KOPT-K1 (cell line): ENCODE data around the gene KRTAP9-2.
"Not testable (repeated sequence)": the region's sequence is repeated elsewhere in the genome, so short reads cannot be mapped to it uniquely, and the experiment has no call there.

ENCODE experiments used
- H3K27ac ChIP-seq: fragments of 200-600 bp; sonication (generic); 2 replicates; pipeline ENCODE4 v1.5.1; 2016; ENCODE audit warnings: antibody characterized with exemption, mild to moderate bottlenecking, low read depth, low read length; ENCODE audit not compliant: poor library complexity, severe bottlenecking
- H3K36me3 ChIP-seq: fragments of 200-600 bp; sonication (generic); 2 replicates; pipeline ENCODE4 v1.5.1; 2017; ENCODE audit warnings: antibody characterized with exemption, mild to moderate bottlenecking, low read length, moderate library complexity; ENCODE audit not compliant: insufficient read depth
- H3K9me3 ChIP-seq: fragments of 200-600 bp; sonication (generic); 2 replicates; pipeline ENCODE4 v1.5.1; 2017; ENCODE audit warnings: antibody characterized with exemption, low read length, mild to moderate bottlenecking; ENCODE audit not compliant: insufficient read depth, poor library complexity, severe bottlenecking

Gene KRTAP9-2

DNA sequence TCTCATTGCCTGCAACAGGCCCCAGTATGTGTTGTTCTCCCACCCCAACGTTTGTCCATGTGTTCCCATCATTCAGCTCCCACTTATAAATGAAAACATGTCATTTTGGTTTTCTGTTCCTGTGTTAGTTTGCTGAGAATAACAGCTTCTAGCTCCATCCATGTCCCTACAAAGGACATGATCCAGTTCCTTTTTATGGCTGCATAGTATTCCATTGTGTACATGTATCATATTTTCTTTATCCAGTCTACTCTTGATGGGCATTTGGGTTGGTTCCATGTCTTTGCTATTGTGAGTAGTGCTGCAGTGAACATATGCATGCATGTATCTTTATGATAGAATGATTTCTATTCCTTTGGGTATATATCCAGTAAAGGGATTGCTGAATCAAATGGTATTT, 10.8 kb upstream of the KRTAP9-2 start:
- Histone ChIP-seq H3K9me3 (no peaks in the 10 kb centered on the region), H3K36me3 (no peaks in the 10 kb centered on the region), H3K27ac (no peak overlapping the region)

- Histone ChIP-seq H3K9me3 (no peaks in the 10 kb centered on the region), H3K36me3 (no peaks in the 10 kb centered on the region), H3K27ac (no peak overlapping the region)
Observed at GRCh38 chr17:41223821-41224220, 2.6 kb upstream of the KRTAP9-2 start.

DNA sequence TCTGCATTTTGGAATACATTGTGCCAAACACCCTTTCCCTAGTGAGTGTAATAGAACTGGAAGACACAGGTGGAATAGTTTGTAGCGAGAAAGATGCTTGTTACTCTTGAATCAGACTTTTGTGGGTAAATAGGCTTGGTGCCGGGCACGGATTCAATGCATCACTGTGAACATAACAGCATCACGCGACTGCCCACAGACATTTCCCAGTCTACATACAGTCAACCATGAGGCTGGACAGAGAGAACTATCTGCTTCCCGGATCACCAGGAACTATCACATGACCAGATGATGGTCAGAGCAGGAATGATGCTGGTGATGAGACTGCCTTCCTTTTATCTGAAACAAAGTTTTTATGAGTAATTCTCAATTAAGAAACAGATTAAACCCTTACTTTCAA, 397 bp upstream of the KRTAP9-2 start:
- H3K9me3 ChIP-seq: no peaks in the 10 kb centered on the region
- no peak overlapping the region for H3K27ac ChIP-seq
- H3K36me3 ChIP-seq: no peaks in the 10 kb centered on the region

DNA sequence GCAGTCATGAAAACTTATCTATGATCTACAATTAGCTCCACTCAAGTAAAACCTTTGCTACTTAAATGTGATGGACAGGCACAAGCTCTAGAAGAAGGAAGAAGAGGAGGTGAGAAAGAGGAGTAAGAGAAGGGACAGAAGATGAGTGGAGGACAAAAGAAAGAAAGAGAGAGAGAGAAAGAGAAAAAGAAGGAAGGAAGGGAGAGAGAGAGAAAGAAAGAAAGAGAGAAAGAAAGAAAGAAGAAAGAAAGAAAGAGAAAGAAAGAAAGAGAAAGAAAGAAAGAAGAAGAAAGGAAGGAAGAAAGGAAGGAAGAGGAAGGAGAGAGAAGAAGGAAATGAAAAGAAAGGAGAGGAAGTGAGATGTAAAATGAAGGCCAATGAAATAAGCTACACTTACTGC, 3.6 kb downstream of the KRTAP9-2 start:
- H3K36me3 ChIP-seq: no peaks in the 10 kb centered on the region
- H3K9me3 ChIP-seq: no peaks in the 10 kb centered on the region
- no peak overlapping the region for H3K27ac ChIP-seq

- no peaks in the 10 kb centered on the region for H3K36me3 ChIP-seq
- H3K9me3 ChIP-seq: no peaks in the 10 kb centered on the region
- no peak overlapping the region for H3K27ac ChIP-seq
Observed at GRCh38 chr17:41231731-41232130, 5.3 kb downstream of the KRTAP9-2 start.

DNA sequence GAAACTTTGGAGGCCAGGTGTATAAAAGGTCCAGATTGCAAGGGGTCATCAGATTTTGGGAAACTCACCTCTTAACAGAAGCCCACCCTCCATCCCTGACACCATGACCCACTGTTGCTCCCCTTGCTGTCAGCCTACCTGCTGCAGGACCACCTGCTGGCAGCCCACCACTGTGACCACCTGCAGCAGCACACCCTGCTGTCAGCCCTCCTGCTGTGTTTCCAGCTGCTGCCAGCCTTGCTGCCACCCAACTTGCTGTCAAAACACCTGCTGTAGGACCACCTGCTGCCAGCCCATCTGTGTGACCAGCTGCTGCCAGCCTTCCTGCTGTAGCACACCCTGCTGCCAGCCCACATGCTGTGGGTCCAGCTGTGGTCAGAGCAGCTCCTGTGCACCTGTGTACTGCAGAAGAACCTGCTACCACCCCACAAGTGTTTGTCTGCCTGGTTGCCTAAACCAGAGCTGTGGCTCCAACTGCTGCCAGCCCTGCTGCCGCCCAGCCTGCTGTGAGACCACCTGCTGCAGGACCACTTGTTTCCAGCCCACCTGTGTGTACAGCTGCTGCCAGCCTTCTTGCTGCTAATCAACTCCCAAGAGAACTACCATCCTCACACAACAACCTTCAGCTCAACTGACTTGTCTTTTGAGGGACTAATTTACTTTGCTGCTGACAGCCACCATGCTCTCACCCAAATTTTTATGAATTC, 6.1 kb downstream of the KRTAP9-2 start, which contains the start of gene KRTAP9-3:
Gene KRTAP9-3, plus strand, starts transcription at position 51 of the 707 bp plus-strand sequence. Its CDS starts 53 bp downstream, at position 104.
- not testable (repeated sequence) for H3K9me3 ChIP-seq, H3K36me3 ChIP-seq, H3K27ac ChIP-seq

DNA sequence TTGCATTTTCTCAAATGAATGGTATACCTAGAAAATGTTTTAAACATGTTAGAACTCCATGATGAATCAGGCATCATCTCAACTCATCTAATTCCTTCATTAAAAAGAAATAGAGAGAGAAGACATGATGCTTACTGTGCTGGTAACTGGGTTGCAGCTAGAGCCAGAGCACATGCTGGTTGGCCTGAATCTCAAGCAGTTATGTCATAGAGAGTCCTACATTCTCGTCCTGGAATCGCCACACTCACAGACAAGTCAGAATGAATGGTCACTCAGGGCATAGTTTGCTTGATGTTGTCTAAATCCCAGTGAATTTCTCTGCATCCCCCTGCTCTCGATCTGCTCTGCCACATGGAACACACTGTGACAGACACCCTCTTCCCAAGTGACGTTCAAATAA, 10.7 kb downstream of the KRTAP9-2 start:
- not testable (repeated sequence) for H3K27ac ChIP-seq, H3K36me3 ChIP-seq, H3K9me3 ChIP-seq

DNA sequence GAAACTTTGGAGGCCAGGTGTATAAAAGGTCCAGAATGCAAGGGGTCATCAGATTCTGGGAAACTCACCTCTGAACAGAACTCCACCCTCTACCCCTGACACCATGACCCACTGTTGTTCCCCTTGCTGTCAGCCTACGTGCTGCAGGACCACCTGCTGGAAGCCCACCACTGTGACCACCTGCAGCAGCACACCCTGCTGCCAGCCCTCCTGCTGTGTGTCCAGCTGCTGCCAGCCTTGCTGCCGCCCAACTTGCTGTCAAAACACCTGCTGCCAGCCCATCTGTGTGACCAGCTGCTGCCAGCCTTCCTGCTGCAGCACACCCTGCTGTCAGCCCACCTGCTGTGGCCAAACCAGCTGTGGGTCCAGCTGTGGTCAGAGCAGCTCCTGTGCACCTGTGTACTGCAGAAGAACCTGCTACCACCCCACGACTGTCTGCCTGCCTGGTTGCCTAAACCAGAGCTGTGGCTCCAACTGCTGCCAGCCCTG, 11.5 kb downstream of the KRTAP9-2 start, which contains the start of gene KRTAP9-8:
Gene KRTAP9-8, plus strand, starts transcription at position 51 of the 489 bp plus-strand sequence. Its CDS starts 53 bp downstream, at position 104.
- not testable (repeated sequence) for H3K9me3 ChIP-seq, H3K36me3 ChIP-seq

DNA sequence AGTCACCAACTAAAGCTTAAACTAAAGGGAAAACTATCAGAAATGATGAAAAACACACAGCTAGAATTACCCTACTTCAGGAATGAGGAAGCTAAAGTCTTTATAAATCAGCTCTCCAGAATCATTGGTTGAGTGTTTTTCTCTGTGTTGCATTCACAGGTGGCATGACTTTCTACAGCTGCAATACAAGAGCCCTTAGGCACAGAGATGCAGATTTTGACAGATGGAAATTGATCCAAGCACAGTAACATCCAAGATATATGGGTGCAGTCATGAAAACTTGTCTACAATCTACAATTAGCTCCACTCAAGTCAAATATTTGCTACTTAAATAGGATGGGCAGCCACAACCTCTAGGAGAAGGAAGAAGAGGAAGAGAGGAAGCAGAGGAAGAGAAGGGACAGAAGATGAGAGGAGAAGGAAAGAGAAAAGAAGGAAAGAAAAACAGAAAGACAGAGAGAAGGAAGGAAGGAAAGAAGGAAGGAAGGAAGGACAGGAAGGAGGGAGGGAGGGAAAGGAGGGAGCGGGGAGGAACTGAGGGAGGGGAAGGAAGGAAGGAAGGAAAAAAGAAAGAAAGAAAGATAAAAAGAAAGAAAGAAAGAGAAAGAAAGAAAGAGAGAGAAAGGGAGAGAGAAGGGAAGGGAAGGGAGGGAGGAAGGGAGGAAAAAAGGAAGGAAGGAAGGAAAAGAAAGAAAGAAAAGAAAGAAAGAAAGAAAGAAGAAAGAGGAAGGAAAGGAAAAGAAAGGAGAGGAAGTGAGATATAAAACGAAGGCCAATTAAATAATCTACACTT, 20.7 kb downstream of the KRTAP9-2 start:
- not testable (repeated sequence) for H3K27ac ChIP-seq, H3K9me3 ChIP-seq, H3K36me3 ChIP-seq

More for the DNA sequence above, 11.5 kb downstream of the KRTAP9-2 start, which contains the start of gene KRTAP9-8:
- H3K27ac ChIP-seq: not testable (repeated sequence)

DNA sequence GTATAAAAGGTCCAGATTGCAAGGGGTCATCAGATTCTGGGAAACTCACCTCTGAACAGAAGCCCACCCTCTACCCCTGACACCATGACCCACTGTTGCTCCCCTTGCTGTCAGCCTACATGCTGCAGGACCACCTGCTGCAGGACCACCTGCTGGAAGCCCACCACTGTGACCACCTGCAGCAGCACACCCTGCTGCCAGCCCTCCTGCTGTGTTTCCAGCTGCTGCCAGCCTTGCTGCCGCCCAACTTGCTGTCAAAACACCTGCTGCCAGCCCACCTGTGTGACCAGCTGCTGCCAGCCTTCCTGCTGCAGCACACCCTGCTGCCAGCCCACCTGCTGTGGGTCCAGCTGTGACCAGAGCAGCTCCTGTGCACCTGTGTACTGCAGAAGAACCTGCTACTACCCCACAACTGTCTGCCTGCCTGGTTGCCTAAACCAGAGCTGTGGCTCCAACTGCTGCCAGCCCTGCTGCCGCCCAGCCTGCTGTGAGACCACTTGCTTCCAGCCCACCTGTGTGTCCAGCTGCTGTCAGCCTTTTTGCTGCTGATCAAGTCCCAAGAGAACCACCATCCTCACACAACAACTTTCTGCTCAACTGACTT, 23.3 kb downstream of the KRTAP9-2 start, which contains the start of gene KRTAP9-4:
Gene KRTAP9-4, plus strand, starts transcription at position 51 of the 604 bp plus-strand sequence. Its CDS starts 34 bp downstream, at position 85.
- not testable (repeated sequence) for H3K27ac ChIP-seq, H3K9me3 ChIP-seq, H3K36me3 ChIP-seq

DNA sequence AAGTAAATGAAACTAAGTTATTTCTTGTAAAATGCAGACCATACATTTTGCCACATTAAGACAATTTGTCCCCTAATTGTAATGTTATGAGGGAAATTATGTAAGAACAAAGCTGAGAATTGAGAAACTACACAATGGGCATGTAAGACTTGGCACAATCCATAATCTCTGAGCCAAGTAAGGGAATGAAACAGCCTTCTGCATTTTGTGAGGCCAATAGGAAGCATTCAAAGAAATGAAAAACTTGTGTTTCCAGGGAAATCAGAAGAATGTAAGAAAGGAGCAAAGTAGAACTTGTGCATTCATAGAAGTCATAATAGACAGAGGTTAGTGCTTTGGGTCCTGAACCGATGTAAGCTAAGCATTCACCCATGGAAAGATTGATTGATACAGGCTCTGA, 24.8 kb downstream of the KRTAP9-2 start:
- Histone ChIP-seq H3K27ac (no peak overlapping the region), H3K9me3 (no peaks in the 10 kb centered on the region), H3K36me3 (no peaks in the 10 kb centered on the region)

GRCh38 chr17:41254861-41255260, 28.4 kb downstream of the KRTAP9-2 start:
- H3K9me3 ChIP-seq: no peaks in the 10 kb centered on the region

DNA sequence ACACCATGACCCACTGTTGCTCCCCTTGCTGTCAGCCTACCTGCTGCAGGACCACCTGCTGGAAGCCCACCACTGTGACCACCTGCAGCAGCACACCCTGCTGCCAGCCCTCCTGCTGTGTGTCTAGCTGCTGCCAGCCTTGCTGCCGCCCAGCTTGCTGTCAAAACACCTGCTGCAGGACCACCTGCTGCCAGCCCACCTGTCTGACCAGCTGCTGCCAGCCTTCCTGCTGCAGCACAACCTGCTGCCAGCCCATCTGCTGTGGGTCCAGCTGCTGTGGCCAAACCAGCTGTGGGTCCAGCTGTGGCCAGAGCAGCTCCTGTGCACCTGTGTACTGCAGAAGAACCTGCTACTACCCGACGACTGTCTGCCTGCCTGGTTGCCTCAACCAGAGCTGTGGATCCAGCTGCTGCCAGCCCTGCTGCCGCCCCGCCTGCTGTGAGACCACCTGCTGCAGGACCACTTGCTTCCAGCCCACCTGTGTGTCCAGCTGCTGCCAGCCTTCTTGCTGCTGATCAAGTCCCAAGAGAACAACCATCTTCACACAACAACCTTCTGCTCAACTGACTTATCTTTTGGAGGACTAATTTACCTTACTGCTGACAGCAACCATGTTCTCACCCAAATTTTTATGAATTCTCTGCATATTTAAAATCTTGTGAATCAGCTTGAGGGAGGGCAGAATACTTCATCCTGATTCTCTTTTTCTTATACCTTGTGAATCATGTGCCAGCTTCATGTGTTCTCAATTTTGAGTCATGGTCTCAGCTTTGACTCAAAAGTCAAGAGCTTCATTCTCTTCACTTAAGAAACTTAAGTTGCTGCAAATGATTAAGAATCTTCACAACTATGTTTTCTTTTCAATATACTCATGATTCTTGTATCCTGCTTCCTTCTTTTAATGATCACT, 29.2 kb downstream of the KRTAP9-2 start, which contains the start of gene KRTAP9-9:
Gene KRTAP9-9, plus strand, starts transcription at position 4 of the 910 bp plus-strand sequence.
- H3K27ac ChIP-seq, H3K36me3 ChIP-seq, H3K9me3 ChIP-seq: not testable (repeated sequence)

More at GRCh38 chr17:41254861-41255260, 28.4 kb downstream of the KRTAP9-2 start:
- Histone ChIP-seq H3K27ac (no peak overlapping the region), H3K36me3 (no peaks in the 10 kb centered on the region)

DNA sequence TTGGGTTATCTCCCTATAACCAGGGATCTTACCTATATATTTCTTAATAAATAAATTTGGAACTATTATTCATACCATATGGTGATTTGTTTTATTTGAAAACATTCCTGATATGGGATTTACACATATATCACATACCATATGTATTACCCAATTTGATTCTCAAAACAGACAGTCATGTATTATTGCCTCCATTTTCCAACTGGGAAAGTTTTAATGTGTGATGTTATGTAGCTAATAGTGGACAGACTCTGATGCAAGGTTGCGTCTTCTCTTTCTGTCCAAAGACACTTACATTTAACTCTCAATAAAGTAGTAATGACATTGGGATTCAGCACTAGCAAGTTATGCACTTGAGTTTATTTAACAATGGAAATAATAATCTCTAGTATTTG, 29.8 kb downstream of the KRTAP9-2 start:
- Histone ChIP-seq H3K9me3 (no peaks in the 10 kb centered on the region), H3K36me3 (no peaks in the 10 kb centered on the region), H3K27ac (no peak overlapping the region)
